GM12878 (cell line): ENCODE measurements around the gene DALRD3. TPM values are rescaled to one million over a fixed set of nuclear protein-coding genes. Genes with fewer than 3 reads are reported as not detected.
A peak's percentile ranks its signal among the peaks of the same experiment; 100 is the strongest.

Source experiments
- ATAC-seq: fragments of 200-7000 bp; cut with Tn5 transposase; 3 replicates; pipeline ENCODE4 v1.9.1; 2020; ENCODE audit warnings: mild to moderate bottlenecking, moderate library complexity
- BruUV-seq: library from RNA; stranded (reverse); fragments of 400-500 nt; replicated peaks from 2 replicates; lab custom pipeline; 2021; lab: Mats Ljungman, UMichigan
- CTCF ChIA-PET: fragments of 300-600 bp; sonication (Branson Sonifier 250); formaldehyde crosslinking; extraction: SDS; loops from one replicate; lab custom pipeline; 2021; ENCODE audit warnings: inconsistent platforms; lab: Yijun Ruan, JAX
- POLR2A ChIA-PET: fragments of 350-600 bp; formaldehyde crosslinking; extraction: SDS; loops from one replicate; lab custom pipeline; 2021; ENCODE audit warnings: inconsistent platforms; lab: Charles Lee
- RAD21 ChIA-PET: fragments of 300-600 bp; sonication (Branson Sonifier 250); formaldehyde crosslinking; loops from one replicate; lab custom pipeline; 2023; ENCODE audit warnings: antibody characterized with exemption; ENCODE audit not compliant: unreplicated experiment; lab: Charles Lee
- SMC1A ChIA-PET: fragments of 300-600 bp; sonication (Branson Sonifier 250); formaldehyde crosslinking; loops from one replicate; lab custom pipeline; 2023; ENCODE audit not compliant: unreplicated experiment, uncharacterized antibody; lab: Charles Lee
- DNase-seq: peaks from one replicate; pipeline ENCODE4 v3.0.0-alpha.2; 2011; ENCODE audit warnings: low read depth, low spot score
- FAIRE-seq: peaks from 3 replicates; lab custom pipeline; 2011; peaks lifted over from hg19 to GRCh38; lab: Jason Lieb, UNC
- H2AFZ ChIP-seq: 2 replicates; pipeline ENCODE4 v1.6.0; 2011; ENCODE audit warnings: low read depth, low read length, control low read depth; ENCODE audit not compliant: control insufficient read depth
- H3K27ac ChIP-seq: 2 replicates; pipeline ENCODE4 v1.5.1; 2011; ENCODE audit warnings: control low read depth; ENCODE audit not compliant: control insufficient read depth, insufficient read depth
- H3K27me3 ChIP-seq, 2 experiments: replicated peaks in 1 of 2; 2 replicates each; pipeline versions ENCODE4 v1.6.0 to v1.6.1; 2011; ENCODE audit warnings: low read length in 1 of 2; ENCODE audit not compliant: control insufficient read depth in 2 of 2, insufficient read depth in 2 of 2
- H3K36me3 ChIP-seq, 2 experiments: 2 replicates each; pipeline ENCODE4 v1.5.1; 2011; ENCODE audit warnings: low read length in 1 of 2; ENCODE audit not compliant: control insufficient read depth in 2 of 2, insufficient read depth in 2 of 2
- H3K4me1 ChIP-seq: 2 replicates; pipeline ENCODE4 v1.6.1; 2011; ENCODE audit warnings: mild to moderate bottlenecking, low read length, moderate library complexity, mixed read lengths; ENCODE audit not compliant: control insufficient read depth, insufficient read depth
- H3K4me2 ChIP-seq: 2 replicates; pipeline ENCODE4 v1.6.0; 2011; ENCODE audit warnings: control low read depth; ENCODE audit not compliant: control insufficient read depth, insufficient read depth
- H3K4me3 ChIP-seq: fragments of 200-600 bp; sonication (generic); 2 replicates; pipeline ENCODE4 v1.5.1; 2016
- H3K79me2 ChIP-seq: 2 replicates; pipeline ENCODE4 v1.6.0; 2011; ENCODE audit warnings: low read length; ENCODE audit not compliant: control insufficient read depth, insufficient read depth
- H3K9ac ChIP-seq: 2 replicates; pipeline ENCODE4 v1.8.0; 2011; ENCODE audit warnings: low read length, control low read depth, mixed read lengths; ENCODE audit not compliant: control insufficient read depth, insufficient read depth
- H3K9me3 ChIP-seq: replicated peaks from 3 replicates; pipeline ENCODE4 v1.5.1; 2011; ENCODE audit warnings: mild to moderate bottlenecking, low read length; ENCODE audit not compliant: control insufficient read depth, insufficient read depth
- H4K20me1 ChIP-seq: 2 replicates; pipeline ENCODE4 v1.6.0; 2011; ENCODE audit not compliant: control insufficient read depth, insufficient read depth
- BACH1 ChIP-seq: fragments of 450-650 bp; IDR thresholded peaks from 2 replicates; pipeline ENCODE4 v1.6.1; 2017; ENCODE audit warnings: mild to moderate bottlenecking, borderline replicate concordance
- EP300 ChIP-seq, 2 experiments: fragments of 150-350 bp in 1 of 2; IDR thresholded peaks; 2 replicates each; pipeline ENCODE4 v1.6.1; 2011 to 2012; ENCODE audit warnings: low read depth in 2 of 2, low read length in 2 of 2, borderline replicate concordance in 1 of 2, improper control_type of control experiment in 1 of 2, inconsistent platforms in 1 of 2; ENCODE audit not compliant: control insufficient read depth in 1 of 2
- HDAC2 ChIP-seq: fragments of 200-600 bp; sonication (generic); IDR thresholded peaks from 2 replicates; pipeline ENCODE4 v1.6.1; 2017
- HDGF ChIP-seq: fragments of 450-650 bp; IDR thresholded peaks from 2 replicates; pipeline ENCODE4 v1.6.1; 2016; ENCODE audit warnings: antibody characterized with exemption
- JUNB ChIP-seq: IDR thresholded peaks from 2 replicates; pipeline ENCODE4 v1.6.1; 2016; ENCODE audit warnings: antibody characterized with exemption, mild to moderate bottlenecking
- LARP7 ChIP-seq: fragments of 450-650 bp; IDR thresholded peaks from 2 replicates; pipeline ENCODE4 v1.6.1; 2017; ENCODE audit warnings: mild to moderate bottlenecking
- POLR2AphosphoS2 ChIP-seq: IDR thresholded peaks from 2 replicates; pipeline ENCODE4 v1.6.1; 2011; ENCODE audit warnings: low read depth, mild to moderate bottlenecking, low read length, improper control_type of control experiment, moderate library complexity
- POLR2AphosphoS5 ChIP-seq: IDR thresholded peaks from 2 replicates; pipeline ENCODE4 v1.6.1; 2011; ENCODE audit warnings: mild to moderate bottlenecking, low read length, inconsistent platforms
- RB1 ChIP-seq: fragments of 450-650 bp; formaldehyde crosslinking; IDR thresholded peaks from 2 replicates; pipeline ENCODE4 v1.6.1; 2017; ENCODE audit warnings: mild to moderate bottlenecking, borderline replicate concordance
- SREBF2 ChIP-seq: IDR thresholded peaks from 2 replicates; pipeline ENCODE4 v1.6.1; 2012; ENCODE audit warnings: mild to moderate bottlenecking, low read length
- TARDBP ChIP-seq: IDR thresholded peaks from 2 replicates; pipeline ENCODE4 v1.6.1; 2016; ENCODE audit warnings: borderline replicate concordance
- ZNF384 ChIP-seq: IDR thresholded peaks from 2 replicates; pipeline ENCODE4 v1.6.1; 2012; ENCODE audit warnings: low read depth, mild to moderate bottlenecking, low read length, improper control_type of control experiment, borderline replicate concordance
- WGBS: methylation state at CpG from one replicate; pipeline ENCODE4 v1.1.6; 2016; ENCODE audit warnings: low lambda C conversion rate; ENCODE audit not compliant: insufficient replicate concordance, insufficient coverage; ENCODE audit errors: missing lambda C conversion rate; 5-methylcytosine and 5-hydroxymethylcytosine counted together
- in situ Hi-C: fragments of 300-500 bp; cut with MboI; formaldehyde crosslinking; loops from 9 replicates; pipeline ENCODE4 v1.14.3; 2018; ENCODE audit warnings: mixed read lengths
- intact Hi-C: fragments of 100-400 bp; cut with micrococcal nuclease; formaldehyde crosslinking; loops from one replicate; pipeline ENCODE4 v1.14.2; 2022; ENCODE audit not compliant: unreplicated experiment
- polyA plus RNA-seq, 11 experiments: library from polyadenylated mRNA; depleted of rRNA in 4 of 11; unstranded in 6 of 11; stranded (reverse) in 5 of 11; fragments of >200 nt; fragmentation: Nextera tagmentation in 4 of 11; fragmentation: Illumina TruSeq in 1 of 11; extraction: Ambion mirVana in 4 of 11; extraction: Trizol in 1 of 11; gene quantifications; 1 replicate in 1 of 11; 2 replicates in 10 of 11; pipeline versions ENCODE4 v1.2.1 to v1.2.3, GENCODE V29; 2011 to 2016; ENCODE audit warnings: inconsistent platforms in 2 of 11, missing spikeins in 2 of 11, low read depth in 1 of 11
- total RNA-seq, 4 experiments: library from RNA; depleted of rRNA in 3 of 4; stranded (reverse); fragments of >200 nt in 3 of 4; fragmentation: Illumina TruSeq in 1 of 4; extraction: Trizol in 1 of 4; gene quantifications; 2 replicates each; pipeline versions ENCODE4 v1.2.1 to v1.2.3, GENCODE V29; 2013 to 2021
- TF ChIP-seq, protein P1 (sequence below): IDR thresholded peaks from 2 replicates; pipeline ENCODE4 v1.6.1; 2011; ENCODE audit warnings: low read depth, low read length, improper control_type of control experiment, borderline replicate concordance

The DALRD3 gene
- total and polyA plus RNA-seq, 10 of the 15 experiments (the other 5 are each of a cell fraction or from before 2014, with no cell fraction given): 10.1 to 28.2 (median 21.6) TPM

GRCh38 chr3:49013113-49013737 lies 5.2 kb downstream of the DALRD3 start:
- ATAC-seq (no peak), DNase-seq (no peak), FAIRE-seq (no peak)
- H2AFZ ChIP-seq: no peak overlapping the region
- 90% methylated on average over 19 of the region's 19 CpGs for WGBS
- ChIA-PET SMC1A (no interaction called here), POLR2A (interaction anchor here (0.5 to 2.6 kb wide), 3 partner anchors 8 to 49 kb away, joined by 3 to 7 read pairs (median 7); partner anchors contain the start of gene NDUFAF3), RAD21 (interaction anchor here (2.5 kb wide), 1 partner anchor 25 kb away, joined by 9 read pairs; no protein-coding TSS in a partner anchor), CTCF (interaction anchor here (0.6 to 4.7 kb wide), 4 partner anchors 25 to 273 kb away, joined by 4 to 44 read pairs (median 5); no protein-coding TSS in a partner anchor)
- H4K20me1 ChIP-seq: peaks cover 7% of the 10 kb centered on the region; the same call in 1 of the 2 replicates
- in situ Hi-C loops (no loop called here), intact Hi-C loops (no loop called here)
- H3K9me3 ChIP-seq: no peaks in the 10 kb centered on the region
- TF ChIP-seq LARP7 (no peak), POLR2AphosphoS5 (peak; percentile 47; the same call in 1 of the 2 replicates)
- peaks cover 21% of the 10 kb centered on the region for H3K79me2 ChIP-seq
- no peaks in the 10 kb centered on the region for H3K27me3 ChIP-seq
- peaks cover 24 to 30% of the 10 kb centered on the region in 2 experiments for H3K36me3 ChIP-seq
- no peak overlapping the region for H3K4me2 ChIP-seq
- peaks cover 10% of the 10 kb centered on the region for H3K4me1 ChIP-seq
- H3K4me3 ChIP-seq: no peak overlapping the region
- BruUV-seq: no TSS peak
- no peak overlapping the region for H3K9ac ChIP-seq
- no peak overlapping the region for H3K27ac ChIP-seq

DNA sequence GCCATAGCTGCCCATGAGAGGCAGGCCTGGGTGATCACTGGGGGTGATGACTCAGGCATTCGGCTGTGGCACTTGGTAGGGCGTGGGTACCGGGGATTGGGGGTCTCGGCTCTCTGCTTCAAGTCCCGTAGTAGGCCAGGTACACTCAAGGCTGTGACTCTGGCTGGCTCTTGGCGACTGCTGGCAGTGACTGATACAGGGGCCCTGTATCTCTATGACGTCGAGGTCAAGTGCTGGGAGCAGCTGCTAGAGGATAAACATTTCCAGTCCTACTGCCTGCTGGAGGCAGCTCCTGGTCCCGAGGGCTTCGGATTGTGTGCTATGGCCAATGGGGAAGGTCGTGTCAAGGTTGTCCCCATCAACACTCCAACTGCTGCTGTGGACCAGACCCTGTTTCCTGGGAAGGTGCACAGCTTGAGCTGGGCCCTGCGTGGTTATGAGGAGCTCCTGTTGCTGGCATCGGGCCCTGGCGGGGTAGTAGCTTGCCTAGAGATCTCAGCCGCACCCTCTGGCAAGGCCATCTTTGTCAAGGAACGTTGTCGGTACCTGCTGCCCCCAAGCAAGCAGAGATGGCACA lies 5.9 kb downstream of the DALRD3 start:
- peaks cover 12% of the 10 kb centered on the region for H3K4me1 ChIP-seq
- ATAC-seq (no peak), DNase-seq (no peak), FAIRE-seq (no peak)
- RAD21 ChIA-PET: interaction anchor here (1.7 to 2.5 kb wide), 2 partner anchors 23 to 25 kb away, joined by 5 to 9 read pairs; partner anchors contain the start of gene P4HTM
- peaks cover 27% of the 10 kb centered on the region for H3K79me2 ChIP-seq
- in situ Hi-C loops: no loop called here
- intact Hi-C loops: no loop called here
- no peak overlapping the region for H2AFZ ChIP-seq
- no peak overlapping the region for H3K27ac ChIP-seq
- peaks cover 8% of the 10 kb centered on the region; the same call in 1 of the 2 replicates for H4K20me1 ChIP-seq
- no peak overlapping the region for H3K4me2 ChIP-seq
- POLR2A ChIA-PET: interaction anchor here (0.9 to 2.6 kb wide), 2 partner anchors 9 to 83 kb away, joined by 3 to 7 read pairs; partner anchors contain the start of gene NDUFAF3
- SMC1A ChIA-PET: no interaction called here
- WGBS: 89% methylated on average over 17 of the region's 17 CpGs
- CTCF ChIA-PET: interaction anchor here (0.6 to 4.7 kb wide), 6 partner anchors 10 to 277 kb away, joined by 3 to 44 read pairs (median 3); partner anchors contain the start of genes IMPDH2 and NDUFAF3
- H3K9me3 ChIP-seq: no peaks in the 10 kb centered on the region
- no peak overlapping the region for H3K4me3 ChIP-seq
- BruUV-seq: no TSS peak
- H3K27me3 ChIP-seq: no peaks in the 10 kb centered on the region
- H3K9ac ChIP-seq: no peak overlapping the region
- H3K36me3 ChIP-seq: peaks cover 24 to 30% of the 10 kb centered on the region in 2 experiments
- TF ChIP-seq RB1 (no peak), TARDBP (no peak), SREBF2 (no peak), HDGF (no peak), ZNF384 (no peak), BACH1 (no peak), JUNB (no peak), POLR2AphosphoS2 (no peak), EP300 (IDR thresholded peaks at IDR 0.05; ENCODE audit: borderline replicate concordance in 1 of 2, control insufficient read depth in 1 of 2, low read depth in 2 of 2, low read length in 2 of 2) (no peak), HDAC2 (no peak)
- TF ChIP-seq, protein P1, sequence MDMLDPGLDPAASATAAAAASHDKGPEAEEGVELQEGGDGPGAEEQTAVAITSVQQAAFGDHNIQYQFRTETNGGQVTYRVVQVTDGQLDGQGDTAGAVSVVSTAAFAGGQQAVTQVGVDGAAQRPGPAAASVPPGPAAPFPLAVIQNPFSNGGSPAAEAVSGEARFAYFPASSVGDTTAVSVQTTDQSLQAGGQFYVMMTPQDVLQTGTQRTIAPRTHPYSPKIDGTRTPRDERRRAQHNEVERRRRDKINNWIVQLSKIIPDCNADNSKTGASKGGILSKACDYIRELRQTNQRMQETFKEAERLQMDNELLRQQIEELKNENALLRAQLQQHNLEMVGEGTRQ: no peak
